ENCODE data around the gene MIGA1.

- TF ChIP-seq, protein P1, sequence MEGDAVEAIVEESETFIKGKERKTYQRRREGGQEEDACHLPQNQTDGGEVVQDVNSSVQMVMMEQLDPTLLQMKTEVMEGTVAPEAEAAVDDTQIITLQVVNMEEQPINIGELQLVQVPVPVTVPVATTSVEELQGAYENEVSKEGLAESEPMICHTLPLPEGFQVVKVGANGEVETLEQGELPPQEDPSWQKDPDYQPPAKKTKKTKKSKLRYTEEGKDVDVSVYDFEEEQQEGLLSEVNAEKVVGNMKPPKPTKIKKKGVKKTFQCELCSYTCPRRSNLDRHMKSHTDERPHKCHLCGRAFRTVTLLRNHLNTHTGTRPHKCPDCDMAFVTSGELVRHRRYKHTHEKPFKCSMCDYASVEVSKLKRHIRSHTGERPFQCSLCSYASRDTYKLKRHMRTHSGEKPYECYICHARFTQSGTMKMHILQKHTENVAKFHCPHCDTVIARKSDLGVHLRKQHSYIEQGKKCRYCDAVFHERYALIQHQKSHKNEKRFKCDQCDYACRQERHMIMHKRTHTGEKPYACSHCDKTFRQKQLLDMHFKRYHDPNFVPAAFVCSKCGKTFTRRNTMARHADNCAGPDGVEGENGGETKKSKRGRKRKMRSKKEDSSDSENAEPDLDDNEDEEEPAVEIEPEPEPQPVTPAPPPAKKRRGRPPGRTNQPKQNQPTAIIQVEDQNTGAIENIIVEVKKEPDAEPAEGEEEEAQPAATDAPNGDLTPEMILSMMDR (IDR thresholded peaks at IDR 0.05) = no peak
- peak in 1 of 2 donors; percentile 60 for TF ChIP-seq POLR2A (IDR thresholded peaks at IDR 0.05)
Measured at GRCh38 chr1:77757603-77758002, 21.8 kb upstream of the MIGA1 start.
